OCI-LY7 (cell line): ENCODE measurements around the gene C4B. TPM values are rescaled to one million over a fixed set of nuclear protein-coding genes. Genes with fewer than 3 reads are reported as not detected.

ENCODE experiments used
- BruUV-seq: library from RNA; stranded (reverse); fragments of 400-500 nt; replicated peaks from 2 replicates; lab custom pipeline; 2021; lab: Mats Ljungman, UMichigan
- CTCF ChIA-PET: fragments of 300-600 bp; sonication (Branson Sonifier 250); formaldehyde crosslinking; loops from one replicate; lab custom pipeline; 2022; ENCODE audit warnings: antibody characterized with exemption; ENCODE audit not compliant: unreplicated experiment; lab: Charles Lee
- POLR2A ChIA-PET: fragments of 300-600 bp; sonication (Branson Sonifier 250); formaldehyde crosslinking; loops from one replicate; lab custom pipeline; 2022; ENCODE audit warnings: antibody characterized with exemption; lab: Charles Lee
- DNase-seq: peaks from one replicate; pipeline ENCODE4 v3.0.0-alpha.2; 2015; ENCODE audit warnings: low spot score
- H2AFZ ChIP-seq: fragments of 200-600 bp; sonication (generic), shearing (Covaris generic); 2 replicates; pipeline ENCODE4 v1.6.1; 2014; ENCODE audit warnings: mild to moderate bottlenecking, antibody characterized with exemption, low read length, moderate library complexity
- H3K27ac ChIP-seq: fragments of 200-600 bp; sonication (generic); 2 replicates; pipeline ENCODE4 v1.5.1; 2014; ENCODE audit warnings: mixed run types, low read depth, mild to moderate bottlenecking, moderate library complexity, low read length, inconsistent platforms; ENCODE audit not compliant: poor library complexity, severe bottlenecking
- H3K36me3 ChIP-seq: fragments of 200-600 bp; sonication (generic); 2 replicates; pipeline ENCODE4 v1.6.1; 2014; ENCODE audit warnings: mild to moderate bottlenecking, antibody characterized with exemption, low read length, moderate library complexity, mixed read lengths; ENCODE audit not compliant: insufficient read depth
- H3K4me1 ChIP-seq: fragments of 200-600 bp; sonication (generic); 2 replicates; pipeline ENCODE4 v1.5.1; 2014; ENCODE audit warnings: mild to moderate bottlenecking, low read length; ENCODE audit not compliant: insufficient read depth, poor library complexity, severe bottlenecking
- H3K4me2 ChIP-seq: fragments of 200-600 bp; sonication (generic); 2 replicates; pipeline ENCODE4 v1.6.1; 2014; ENCODE audit warnings: mild to moderate bottlenecking, low read length
- H3K4me3 ChIP-seq: fragments of 200-600 bp; sonication (generic); 2 replicates; pipeline ENCODE4 v1.5.1; 2014; ENCODE audit warnings: mild to moderate bottlenecking, low read depth, low read length; ENCODE audit not compliant: poor library complexity, severe bottlenecking
- H3K79me2 ChIP-seq: fragments of 200-600 bp; sonication (generic); 2 replicates; pipeline ENCODE4 v1.6.1; 2016; ENCODE audit warnings: low read depth, mild to moderate bottlenecking, low read length, moderate library complexity, mixed read lengths; ENCODE audit not compliant: insufficient read depth
- H3K9me2 ChIP-seq: fragments of 200-600 bp; sonication (generic); 2 replicates; pipeline ENCODE4 v1.6.1; 2016; ENCODE audit warnings: mild to moderate bottlenecking, low read length, mixed read lengths; ENCODE audit not compliant: insufficient read depth
- H3K9me3 ChIP-seq: fragments of 200-600 bp; sonication (generic); 2 replicates; pipeline ENCODE4 v1.6.1; 2014; ENCODE audit warnings: mild to moderate bottlenecking, mixed run types, low read length, mixed read lengths
- H4K20me1 ChIP-seq: fragments of 200-600 bp; sonication (generic); 2 replicates; pipeline ENCODE4 v1.6.1; 2014; ENCODE audit warnings: mild to moderate bottlenecking, antibody characterized with exemption, low read length, moderate library complexity, mixed read lengths; ENCODE audit not compliant: insufficient read depth
- EZH2phosphoT487 ChIP-seq: fragments of 200-600 bp; sonication (generic); IDR thresholded peaks from 2 replicates; pipeline ENCODE4 v1.6.1; 2018; ENCODE audit warnings: low read depth, borderline replicate concordance, mild to moderate bottlenecking, mixed run types, antibody characterized with exemption, low read length, moderate library complexity, mixed read lengths
- intact Hi-C: fragments of 100-400 bp; cut with micrococcal nuclease; formaldehyde crosslinking; loops from one replicate; pipeline ENCODE4 v1.10.0; 2022; ENCODE audit not compliant: unreplicated experiment
- total RNA-seq, 2 experiments: library from RNA; depleted of rRNA in 1 of 2; stranded (reverse); fragments of >200 nt in 1 of 2; shearing (Covaris generic) in 1 of 2; gene quantifications; 2 replicates each; pipeline ENCODE4 v1.2.3, GENCODE V29; 2014 to 2022
- TF ChIP-seq, protein P1 (sequence below): fragments of 200-600 bp; sonication (generic); conservative IDR thresholded peaks from 2 replicates; pipeline ENCODE4 v1.5.1; 2014; ENCODE audit warnings: mild to moderate bottlenecking, antibody characterized with exemption, low read length, moderate library complexity, mixed read lengths

Gene C4B
- total RNA-seq, 2 experiments from 2014 or later: 2.9 to 3.7 TPM

DNA sequence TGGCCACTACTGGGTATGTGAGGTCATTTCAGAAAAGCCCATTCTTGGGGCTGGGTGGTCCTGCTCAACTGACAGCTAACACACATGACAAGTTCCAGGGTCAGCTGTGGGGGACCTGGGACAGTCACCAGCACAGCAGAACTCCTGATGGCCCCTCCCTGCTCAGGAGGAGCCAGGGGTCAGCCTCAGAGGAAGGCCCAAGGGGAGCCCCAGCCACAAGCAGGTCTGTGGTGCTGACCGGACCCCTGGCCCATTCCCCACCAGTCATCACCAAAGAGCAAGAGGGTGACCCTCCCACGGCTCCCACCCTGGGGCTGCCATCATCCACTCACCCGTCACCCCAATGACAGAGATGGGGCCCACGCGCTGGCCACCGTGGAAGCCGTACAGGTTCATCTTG is 41.7 kb downstream of the C4B start:
- no peaks in the 10 kb centered on the region for H3K4me1 ChIP-seq
- H3K4me3 ChIP-seq: no peak overlapping the region
- POLR2A ChIA-PET: no interaction called here
- TF ChIP-seq, protein P1, sequence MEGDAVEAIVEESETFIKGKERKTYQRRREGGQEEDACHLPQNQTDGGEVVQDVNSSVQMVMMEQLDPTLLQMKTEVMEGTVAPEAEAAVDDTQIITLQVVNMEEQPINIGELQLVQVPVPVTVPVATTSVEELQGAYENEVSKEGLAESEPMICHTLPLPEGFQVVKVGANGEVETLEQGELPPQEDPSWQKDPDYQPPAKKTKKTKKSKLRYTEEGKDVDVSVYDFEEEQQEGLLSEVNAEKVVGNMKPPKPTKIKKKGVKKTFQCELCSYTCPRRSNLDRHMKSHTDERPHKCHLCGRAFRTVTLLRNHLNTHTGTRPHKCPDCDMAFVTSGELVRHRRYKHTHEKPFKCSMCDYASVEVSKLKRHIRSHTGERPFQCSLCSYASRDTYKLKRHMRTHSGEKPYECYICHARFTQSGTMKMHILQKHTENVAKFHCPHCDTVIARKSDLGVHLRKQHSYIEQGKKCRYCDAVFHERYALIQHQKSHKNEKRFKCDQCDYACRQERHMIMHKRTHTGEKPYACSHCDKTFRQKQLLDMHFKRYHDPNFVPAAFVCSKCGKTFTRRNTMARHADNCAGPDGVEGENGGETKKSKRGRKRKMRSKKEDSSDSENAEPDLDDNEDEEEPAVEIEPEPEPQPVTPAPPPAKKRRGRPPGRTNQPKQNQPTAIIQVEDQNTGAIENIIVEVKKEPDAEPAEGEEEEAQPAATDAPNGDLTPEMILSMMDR: no peak
- no peak for TF ChIP-seq EZH2phosphoT487
- H2AFZ ChIP-seq: no peak overlapping the region
- H3K9me2 ChIP-seq: no peaks in the 10 kb centered on the region
- no peaks in the 10 kb centered on the region for H3K79me2 ChIP-seq
- CTCF ChIA-PET: no interaction called here
- H4K20me1 ChIP-seq: no peaks in the 10 kb centered on the region
- no peak overlapping the region for H3K27ac ChIP-seq
- no peak for DNase-seq
- BruUV-seq: no TSS peak
- intact Hi-C loops: no loop called here
- no peak overlapping the region for H3K4me2 ChIP-seq
- H3K36me3 ChIP-seq: no peaks in the 10 kb centered on the region
- H3K9me3 ChIP-seq: no peaks in the 10 kb centered on the region

DNA sequence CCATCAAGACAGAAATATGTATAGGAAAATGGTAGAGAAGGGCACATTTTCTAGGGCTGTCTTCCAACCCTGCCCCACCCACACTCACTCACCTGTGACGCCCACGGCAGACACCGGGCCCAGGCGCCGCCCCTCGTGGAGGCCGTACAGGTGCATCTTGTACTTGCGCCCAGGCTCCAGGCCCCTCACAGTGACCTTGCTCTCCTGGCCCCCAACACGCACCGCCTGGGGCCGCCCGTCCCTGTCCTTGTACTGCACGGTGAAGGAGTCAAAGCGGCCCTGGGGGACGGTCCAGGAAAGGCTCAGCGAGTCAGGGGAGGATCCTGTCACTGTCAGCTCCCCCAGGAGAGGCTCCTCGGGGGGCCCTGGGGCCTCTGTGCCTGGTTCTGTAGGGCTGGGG is 43.4 kb downstream of the C4B start:
- no peak overlapping the region for H2AFZ ChIP-seq
- H3K4me3 ChIP-seq: no peak overlapping the region
- H3K4me2 ChIP-seq: no peak overlapping the region
- no peaks in the 10 kb centered on the region for H3K4me1 ChIP-seq
- no peak for TF ChIP-seq EZH2phosphoT487
- H3K79me2 ChIP-seq: no peaks in the 10 kb centered on the region
- H3K9me3 ChIP-seq: no peaks in the 10 kb centered on the region
- ChIA-PET CTCF (no interaction called here), POLR2A (no interaction called here)
- intact Hi-C loops: no loop called here
- no peak for DNase-seq
- H3K27ac ChIP-seq: no peak overlapping the region
- no TSS peak for BruUV-seq
- no peaks in the 10 kb centered on the region for H4K20me1 ChIP-seq
- H3K9me2 ChIP-seq: no peaks in the 10 kb centered on the region
- H3K36me3 ChIP-seq: no peaks in the 10 kb centered on the region

DNA sequence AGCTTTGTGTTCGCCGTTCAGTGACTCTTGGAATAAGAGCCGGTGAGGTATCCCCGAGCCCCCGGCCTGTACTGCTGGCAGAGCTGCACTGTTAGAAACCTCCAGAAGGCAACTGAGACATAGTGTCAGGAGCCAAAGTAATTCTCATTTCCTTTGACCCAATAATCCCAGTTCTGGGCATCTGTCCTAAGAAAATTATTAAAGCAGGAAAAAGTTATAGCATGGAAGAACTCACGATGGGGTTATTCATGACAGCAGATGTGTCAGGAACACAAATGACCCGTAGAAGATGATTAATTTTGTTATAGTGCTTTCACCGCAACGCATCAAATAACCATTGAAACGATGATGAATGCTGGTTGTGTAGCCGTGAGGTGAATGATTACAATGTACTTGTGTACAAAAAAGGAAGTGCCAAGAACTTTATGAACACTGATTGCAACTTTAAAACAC is 43.9 kb downstream of the C4B start:
- H3K4me2 ChIP-seq: no peak overlapping the region
- no peaks in the 10 kb centered on the region for H4K20me1 ChIP-seq
- H2AFZ ChIP-seq: no peak overlapping the region
- H3K79me2 ChIP-seq: no peaks in the 10 kb centered on the region
- DNase-seq: no peak
- TF ChIP-seq, protein P1: no peak
- no peak for TF ChIP-seq EZH2phosphoT487
- intact Hi-C loops: no loop called here
- ChIA-PET CTCF (no interaction called here), POLR2A (no interaction called here)
- no peaks in the 10 kb centered on the region for H3K9me3 ChIP-seq
- H3K4me3 ChIP-seq: no peak overlapping the region
- H3K9me2 ChIP-seq: no peaks in the 10 kb centered on the region
- H3K27ac ChIP-seq: no peak overlapping the region
- H3K4me1 ChIP-seq: no peaks in the 10 kb centered on the region
- no peaks in the 10 kb centered on the region for H3K36me3 ChIP-seq
- BruUV-seq: no TSS peak
